HTR-8/SVneo (cell line): ENCODE measurements around the gene RICTOR.

Source experiments
- DNase-seq: peaks from one replicate; pipeline ENCODE4 v3.0.0; 2011; ENCODE audit warnings: low spot score, mixed read lengths; ENCODE audit not compliant: insufficient read length
- FAIRE-seq: peaks from 2 replicates; lab custom pipeline; 2011; peaks lifted over from hg19 to GRCh38; lab: Jason Lieb, UNC

Gene RICTOR

DNA sequence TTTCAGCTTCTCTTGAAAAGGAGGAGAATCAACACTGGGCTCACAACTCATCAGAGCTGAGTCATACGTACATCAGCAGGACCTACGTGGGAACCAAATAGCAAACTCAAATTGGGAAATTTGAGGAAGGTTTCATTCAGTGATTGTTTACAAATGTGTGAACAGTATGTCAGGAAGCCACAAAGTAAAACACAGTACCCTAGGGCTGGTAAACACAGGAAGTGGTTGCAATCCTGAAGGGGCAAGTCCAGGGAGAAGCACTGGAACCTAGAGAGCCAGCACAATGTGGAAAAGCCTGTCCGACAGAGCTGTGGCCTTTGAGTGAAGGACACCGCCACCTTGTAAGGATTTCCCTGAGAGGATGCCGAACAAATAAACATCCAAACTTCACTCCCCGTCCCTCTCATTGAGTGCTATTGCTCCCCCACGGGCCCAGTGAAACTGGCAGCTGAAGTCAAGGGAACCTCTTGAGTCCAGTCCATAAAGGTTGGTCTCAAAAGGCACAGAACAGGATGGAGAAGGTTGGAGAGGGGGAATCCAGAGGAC lies 26.7 kb upstream of the RICTOR start:
- FAIRE-seq (peak; percentile 90), DNase-seq (peak; percentile 80)

DNA sequence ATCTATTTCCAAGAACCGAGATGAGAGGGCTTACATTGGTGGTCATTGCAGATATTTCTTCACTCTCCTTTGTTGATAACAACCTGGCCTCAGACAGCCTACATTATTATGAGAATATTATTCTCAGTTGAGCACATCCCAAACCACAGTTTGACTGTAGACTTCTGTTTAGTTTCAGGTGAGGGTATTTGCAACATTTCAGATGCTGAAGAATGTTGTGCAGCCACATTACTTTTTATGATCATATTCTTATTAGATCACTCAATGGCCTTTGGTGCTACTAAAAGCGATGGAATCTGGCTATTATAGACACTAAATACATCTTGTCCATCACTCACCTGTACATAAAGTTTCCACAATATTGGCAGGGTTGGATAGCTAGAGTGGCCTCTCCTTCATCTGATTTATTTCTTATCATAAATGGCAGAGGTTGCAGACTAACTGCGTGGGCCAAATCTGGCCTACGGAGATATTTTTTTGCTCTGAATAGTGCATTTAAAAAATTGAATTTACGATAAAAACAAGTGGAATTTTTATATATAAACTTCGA lies 26.2 kb upstream of the RICTOR start:
- DNase-seq (no peak), FAIRE-seq (no peak)

DNA sequence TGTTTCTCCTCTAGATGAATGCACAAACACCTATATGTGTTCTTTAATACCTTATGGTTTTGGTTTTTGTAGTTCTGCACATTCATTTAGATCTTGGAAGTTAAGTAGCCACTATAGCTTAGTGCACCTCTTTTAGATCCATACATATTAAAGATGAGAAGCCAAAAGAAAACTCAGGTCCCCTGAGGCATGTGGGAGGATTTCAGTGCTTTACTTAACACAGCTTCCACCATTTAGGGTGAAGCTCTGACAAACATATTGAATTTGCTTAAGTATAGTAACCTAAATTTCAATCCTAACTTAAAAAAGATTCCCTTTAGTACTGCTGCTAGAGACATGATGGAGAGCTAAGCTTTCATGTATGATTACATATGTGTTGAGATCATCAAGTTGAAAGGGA lies 25.6 kb upstream of the RICTOR start:
- no peak for DNase-seq
- no peak for FAIRE-seq

DNA sequence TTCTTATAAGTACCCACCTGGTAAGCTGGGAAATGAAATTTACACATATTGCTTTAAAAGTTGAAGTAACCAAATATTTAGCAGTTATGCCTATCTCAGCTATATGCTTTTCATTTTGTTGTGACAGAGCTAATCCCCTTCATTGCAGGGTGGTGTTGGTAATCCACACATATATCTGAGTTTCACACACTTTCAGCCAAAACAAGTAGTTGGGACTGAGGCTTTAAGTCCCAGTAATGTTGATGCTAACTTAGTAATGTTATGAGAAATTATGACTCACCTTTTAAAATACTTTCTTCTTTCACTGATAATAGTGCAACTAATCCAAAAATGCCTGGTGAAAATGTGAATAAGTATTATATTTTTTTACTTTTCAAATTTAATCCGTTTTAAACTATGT lies 19.2 kb upstream of the RICTOR start:
- FAIRE-seq (peak; percentile 31), DNase-seq (no peak)

DNA sequence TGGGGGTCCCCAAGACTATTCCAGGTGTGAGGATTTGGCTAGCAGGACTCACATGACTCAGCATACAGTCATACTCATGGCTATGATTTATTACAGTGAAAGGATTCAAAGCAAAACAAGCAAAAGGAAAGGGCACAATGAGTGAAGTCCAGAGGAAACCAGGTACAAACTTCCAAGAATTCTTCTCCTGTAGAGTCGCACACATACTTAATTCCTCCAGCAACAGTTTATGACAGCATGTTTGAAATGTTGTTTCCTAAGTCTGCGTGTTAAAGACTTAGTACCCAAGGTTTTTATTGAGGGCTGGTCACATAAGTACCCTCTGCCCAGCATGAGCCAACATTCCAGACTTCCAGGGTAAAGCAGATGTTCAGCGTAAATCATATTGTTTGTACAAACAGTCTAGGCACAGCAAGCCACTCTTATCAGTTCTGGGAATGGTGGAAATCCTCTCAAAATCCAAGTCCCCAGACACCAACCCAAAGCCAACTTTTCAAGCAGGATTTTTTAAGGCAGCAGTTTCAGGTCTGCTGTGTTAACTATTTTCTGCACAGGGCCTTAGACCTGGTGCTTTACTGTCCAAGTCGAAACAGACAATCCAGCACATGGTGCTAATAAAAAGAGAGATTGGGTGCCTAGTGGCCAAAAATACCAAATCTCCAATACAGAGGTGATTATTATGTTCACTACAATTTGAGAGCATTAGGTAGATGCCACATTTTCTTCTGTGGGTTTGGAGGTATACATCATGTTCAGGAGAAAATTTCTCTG lies 18.6 kb upstream of the RICTOR start:
- FAIRE-seq (peak; percentile 90), DNase-seq (no peak)

DNA sequence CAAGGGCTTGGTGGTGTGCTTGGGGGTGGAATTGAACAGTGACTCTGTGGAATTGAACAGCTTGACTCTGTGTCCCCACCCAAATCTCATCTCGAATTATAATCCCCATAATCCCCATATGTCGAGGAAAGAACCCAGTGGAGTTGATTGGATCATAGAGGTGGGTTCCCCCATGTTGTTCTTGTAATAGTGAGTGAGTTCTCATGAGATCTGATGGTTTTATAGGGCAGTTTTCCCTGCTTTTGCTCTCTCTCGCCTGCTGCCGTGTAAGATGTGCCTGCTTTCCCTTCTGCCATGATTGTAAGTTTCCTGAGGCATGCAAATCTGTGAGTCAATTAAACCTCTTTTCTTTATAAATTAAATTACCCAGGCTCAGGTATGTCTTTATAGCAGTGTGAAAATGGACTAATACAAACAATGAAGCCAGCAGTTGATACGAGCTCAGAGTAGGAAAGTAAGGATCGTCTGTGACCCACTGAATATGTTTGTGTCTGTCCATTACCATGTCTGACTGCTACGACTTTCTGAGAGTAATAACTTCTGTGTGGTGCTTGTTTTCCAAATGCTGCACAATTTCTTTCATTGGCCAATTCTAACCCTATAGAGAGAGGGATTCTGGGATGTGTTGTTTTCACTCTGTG lies 17.9 kb upstream of the RICTOR start:
- FAIRE-seq (no peak), DNase-seq (no peak)

DNA sequence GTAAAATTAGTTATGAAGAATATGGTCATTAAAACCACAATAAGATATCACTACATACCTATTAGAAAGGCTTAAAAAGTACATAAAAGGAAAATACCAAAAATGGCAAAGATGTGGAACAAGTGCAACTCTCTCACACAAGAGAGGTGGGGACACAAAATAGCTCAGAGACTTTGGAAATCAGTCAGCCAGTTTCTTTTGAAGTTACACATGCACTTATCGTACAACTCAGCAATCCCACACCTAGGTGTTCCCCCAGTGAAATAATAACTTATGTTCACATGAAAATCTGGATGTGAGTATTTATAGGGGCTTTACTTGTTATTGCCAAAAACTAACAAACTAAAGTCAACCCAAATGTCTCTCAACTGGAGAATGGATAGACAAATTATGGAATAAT lies 9.8 kb upstream of the RICTOR start:
- FAIRE-seq (no peak), DNase-seq (no peak)

DNA sequence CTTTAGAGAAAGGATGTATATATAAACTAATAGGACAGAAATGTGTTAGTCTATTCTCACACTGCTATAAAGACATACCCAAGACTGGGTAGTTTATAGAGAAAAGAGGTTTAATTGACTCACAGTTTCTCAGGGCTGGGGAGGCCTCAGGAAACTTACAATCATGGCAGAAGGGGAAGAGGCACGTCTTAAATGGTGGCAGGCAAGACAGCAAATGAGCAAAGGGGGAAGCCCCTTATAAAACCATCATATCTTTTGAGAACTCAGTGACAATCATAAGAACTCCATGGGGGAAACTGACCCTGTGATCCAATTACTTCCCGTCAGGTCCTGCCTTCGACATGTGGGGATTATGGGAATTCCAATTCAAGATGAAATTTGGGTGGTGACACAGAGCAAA lies 8.8 kb upstream of the RICTOR start:
- no peak for DNase-seq
- no peak for FAIRE-seq

DNA sequence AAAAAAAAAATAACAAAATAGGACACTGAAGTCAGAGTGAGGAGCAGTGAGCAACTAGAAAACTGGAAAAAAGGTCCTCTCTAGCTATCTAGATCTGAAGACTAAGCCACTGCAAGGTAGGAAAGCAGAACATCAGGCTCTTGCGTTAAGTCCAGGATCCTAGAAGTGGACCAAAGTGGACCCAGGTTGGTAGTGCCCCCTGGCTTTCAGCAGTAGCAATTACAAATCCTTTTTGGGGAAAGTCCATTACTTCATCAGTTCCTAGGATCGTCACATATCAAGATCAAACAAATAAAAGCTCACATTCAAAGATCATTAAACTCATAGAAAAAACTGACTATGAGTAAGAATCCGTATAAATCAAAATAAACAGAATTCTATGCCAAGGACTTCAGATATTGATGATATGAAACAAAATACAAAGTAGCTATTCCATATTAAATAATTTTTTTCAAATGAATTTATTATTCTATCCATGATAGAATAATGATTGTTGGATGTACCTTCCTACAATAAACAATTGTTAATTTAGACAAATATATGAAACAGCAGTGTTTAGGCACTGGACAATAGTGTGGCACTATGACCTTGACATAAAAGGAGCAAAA lies 6.5 kb upstream of the RICTOR start:
- FAIRE-seq (peak; percentile 28), DNase-seq (peak; percentile 56)

DNA sequence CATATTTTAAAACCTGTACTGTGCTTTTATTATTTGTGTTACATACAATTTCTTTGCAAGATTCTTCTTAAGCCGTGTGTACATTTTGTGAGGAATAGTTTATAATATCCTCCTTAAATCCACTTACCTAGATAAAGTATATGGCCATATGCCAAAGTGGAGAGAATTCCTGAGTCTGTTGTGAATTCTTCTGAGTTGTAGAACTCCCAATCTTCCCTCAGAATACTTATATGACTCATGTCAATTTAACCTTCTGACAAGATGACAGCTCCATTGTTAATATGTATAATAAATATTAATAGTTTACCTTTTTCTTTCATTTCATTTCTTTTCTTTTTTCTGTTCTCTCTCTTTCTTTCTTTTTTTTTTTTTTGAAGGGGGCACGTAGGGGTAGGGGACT lies 6.0 kb upstream of the RICTOR start:
- no peak for FAIRE-seq

DNA sequence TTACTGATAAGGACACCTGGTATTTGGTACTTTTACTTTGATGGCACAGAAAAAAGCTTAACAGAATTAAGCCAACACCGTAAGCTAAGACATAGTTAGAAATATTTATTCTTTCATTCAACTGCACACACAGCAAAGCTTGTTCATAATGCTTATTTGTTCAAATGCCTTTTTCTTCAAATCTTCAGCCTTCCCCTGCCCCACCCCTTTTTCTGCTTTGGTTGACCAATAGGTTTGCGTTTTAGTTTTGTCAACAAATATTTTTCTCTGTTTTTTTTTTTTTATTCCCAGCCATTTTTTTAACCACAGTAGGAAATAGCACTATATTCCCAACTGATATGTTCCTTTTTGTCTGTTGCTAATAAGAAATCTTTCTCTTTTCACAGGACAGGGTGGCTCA lies 4.9 kb upstream of the RICTOR start:
- DNase-seq (no peak), FAIRE-seq (no peak)

More for the DNA sequence above, 6.0 kb upstream of the RICTOR start:
- DNase-seq, result no peak

DNA sequence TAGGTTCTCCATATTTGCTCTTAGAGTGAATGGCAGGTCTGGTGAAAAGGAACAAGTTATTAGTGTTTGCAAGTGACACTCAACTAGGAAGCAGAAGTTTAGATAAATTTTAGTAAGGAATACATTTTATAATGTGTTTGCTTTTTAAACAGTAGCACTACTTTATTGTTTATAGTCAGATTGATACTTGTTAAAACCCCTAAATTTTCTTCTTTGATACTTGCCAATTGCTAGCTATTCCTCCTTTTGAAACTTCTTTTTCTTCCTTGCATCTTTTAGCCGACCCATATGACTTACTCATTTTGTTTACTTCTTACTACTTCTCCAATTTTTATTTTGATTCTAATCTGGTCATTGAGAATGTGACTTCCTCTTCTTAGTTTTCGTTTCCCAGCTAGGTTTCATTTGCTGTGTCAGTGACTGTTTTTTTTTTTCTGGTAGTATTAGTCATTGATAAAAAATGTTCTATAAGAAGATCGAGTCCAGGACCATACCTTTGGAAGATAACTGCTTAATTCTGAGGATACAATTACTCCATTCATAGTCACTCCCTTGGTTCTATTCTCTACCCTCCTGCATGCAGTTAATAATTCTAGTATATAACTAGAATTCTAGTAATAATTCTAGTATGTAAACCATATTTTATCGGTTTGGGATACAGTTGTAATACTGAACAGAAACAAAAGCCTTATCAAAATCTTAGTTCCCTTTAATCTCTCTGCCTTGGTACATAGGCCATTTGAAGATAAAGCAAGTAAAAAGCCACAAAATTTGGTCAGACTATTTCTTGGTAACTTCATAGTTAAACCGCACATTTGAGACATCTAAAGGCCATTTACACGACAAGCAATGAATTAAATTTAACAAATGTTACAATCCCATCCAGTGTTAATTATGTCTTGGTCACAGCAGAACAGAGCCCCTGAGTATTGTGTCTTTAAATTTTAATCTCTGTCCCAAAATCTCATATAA lies 2.8 kb upstream of the RICTOR start:
- FAIRE-seq (no peak), DNase-seq (peak; percentile 67)

DNA sequence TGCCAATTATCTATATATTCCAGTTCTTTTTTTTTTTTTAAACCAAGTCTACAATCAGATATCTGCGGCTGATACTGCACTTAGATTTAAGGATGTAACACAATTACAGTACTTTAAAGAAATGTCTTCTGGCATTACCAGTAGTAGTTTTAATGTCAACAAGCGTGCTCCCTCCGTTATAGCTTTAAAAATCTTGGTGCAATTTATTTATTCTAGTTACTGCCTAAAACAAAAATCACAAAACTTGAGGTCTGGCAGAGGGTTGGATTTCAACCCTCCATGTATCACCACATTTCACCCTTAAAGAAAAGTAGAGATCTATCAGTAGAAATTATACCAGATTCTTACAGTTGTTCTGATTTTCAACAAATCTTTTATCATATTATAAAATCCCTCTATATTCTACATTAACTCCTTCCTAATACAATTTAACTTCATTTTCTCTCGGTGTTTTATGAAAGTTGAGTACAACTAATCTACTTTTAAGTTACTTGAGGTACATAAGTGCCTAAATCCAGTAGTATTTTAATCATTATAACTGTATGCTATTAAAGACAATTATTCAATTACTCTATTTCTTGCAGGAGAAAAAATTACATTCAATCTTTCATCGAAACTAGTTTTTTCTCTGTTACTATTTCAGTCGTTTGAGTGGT lies 2.0 kb upstream of the RICTOR start:
- DNase-seq (no peak), FAIRE-seq (no peak)

DNA sequence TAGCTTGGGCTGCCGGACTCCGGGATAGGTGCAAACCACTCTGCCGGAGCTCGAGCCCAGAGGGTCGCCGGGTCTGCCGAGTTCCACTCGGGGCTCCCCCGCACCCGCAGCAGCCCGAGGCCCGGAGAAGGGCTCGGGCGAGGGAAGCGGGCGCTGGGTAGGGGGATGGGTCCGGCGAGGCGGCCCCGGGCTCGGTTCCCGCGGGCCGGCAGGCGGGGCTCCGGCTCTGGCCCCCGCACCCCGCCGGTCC lies 507 bp downstream of the RICTOR start:
- no peak for DNase-seq
- no peak for FAIRE-seq

DNA sequence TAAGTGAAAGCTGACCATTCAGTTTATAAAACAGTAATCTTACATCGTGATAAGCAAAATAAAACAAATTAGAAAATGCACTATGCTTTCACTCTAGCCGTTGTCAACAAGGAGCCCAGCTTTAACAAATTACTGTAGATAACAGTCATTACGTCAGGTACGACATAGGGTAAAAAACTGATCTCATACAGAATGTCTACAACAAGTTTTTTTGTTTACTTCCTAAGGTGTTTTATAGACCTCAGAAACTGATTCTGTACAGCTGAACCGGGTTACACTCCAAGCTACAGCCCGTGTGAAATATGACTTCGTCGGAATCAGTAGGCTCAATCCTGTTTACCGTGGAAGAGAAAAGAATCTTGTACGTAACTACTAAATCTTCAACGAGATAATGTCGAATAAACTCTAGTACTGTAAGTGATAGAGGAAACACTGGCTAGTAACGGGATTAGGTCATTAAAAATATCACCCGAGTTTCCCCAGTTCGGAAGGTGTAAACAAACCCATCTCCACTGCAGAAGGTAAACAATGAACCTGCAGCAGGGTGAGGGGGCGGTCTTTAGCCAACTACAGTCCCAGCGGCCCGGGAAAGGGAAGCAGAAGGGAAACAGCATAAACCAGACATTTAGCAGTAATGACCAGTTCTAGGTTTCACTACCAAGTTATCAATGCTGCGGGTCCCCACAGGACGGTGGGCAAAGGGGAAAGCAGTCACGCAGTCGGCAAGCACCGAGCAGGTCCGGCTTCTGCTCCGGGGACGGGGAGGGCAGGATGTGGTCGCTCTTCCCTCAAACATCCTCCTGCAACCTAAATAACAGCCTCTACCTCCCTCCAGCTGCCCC lies 1.1 kb downstream of the RICTOR start:
- peak; percentile 62 for FAIRE-seq
- DNase-seq, result peak; percentile 61

DNA sequence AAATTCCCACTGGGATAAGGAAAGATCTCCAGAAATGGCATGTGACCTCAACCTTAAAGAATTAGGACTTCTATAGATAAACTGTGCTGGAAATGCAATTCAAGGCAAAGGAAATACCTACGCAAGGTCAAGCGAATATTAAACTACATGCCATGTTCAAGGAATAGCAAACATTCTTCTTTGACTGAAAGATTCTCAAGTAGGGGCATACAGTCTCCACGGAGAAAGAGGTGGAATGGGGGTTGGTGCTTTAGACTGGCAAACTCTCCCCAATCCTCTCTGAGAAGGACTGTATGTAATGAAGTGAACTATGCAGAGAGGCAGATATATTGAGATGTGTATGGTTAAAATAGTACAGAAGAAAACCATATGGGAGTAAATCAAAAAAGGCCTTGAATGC lies 6.1 kb downstream of the RICTOR start:
- FAIRE-seq (no peak), DNase-seq (no peak)

DNA sequence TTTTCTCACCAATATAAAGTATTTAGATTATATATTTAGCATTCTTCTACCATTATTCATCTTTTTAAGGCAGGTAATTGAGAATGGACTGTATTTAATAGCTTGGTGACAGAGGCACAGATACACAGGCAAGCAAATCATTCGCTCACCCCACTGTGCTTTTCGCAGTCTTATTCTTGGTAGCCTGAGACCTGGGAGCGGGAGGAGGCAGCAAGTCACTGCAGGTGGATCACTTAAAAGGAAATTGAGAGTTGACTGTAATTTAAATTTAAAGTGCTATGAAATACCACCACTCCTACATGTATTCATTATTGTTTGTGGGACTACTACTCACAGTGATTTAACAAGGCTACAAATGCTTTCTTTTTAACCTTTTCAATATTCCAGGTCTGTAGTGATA lies 9.7 kb downstream of the RICTOR start:
- FAIRE-seq (no peak), DNase-seq (no peak)

DNA sequence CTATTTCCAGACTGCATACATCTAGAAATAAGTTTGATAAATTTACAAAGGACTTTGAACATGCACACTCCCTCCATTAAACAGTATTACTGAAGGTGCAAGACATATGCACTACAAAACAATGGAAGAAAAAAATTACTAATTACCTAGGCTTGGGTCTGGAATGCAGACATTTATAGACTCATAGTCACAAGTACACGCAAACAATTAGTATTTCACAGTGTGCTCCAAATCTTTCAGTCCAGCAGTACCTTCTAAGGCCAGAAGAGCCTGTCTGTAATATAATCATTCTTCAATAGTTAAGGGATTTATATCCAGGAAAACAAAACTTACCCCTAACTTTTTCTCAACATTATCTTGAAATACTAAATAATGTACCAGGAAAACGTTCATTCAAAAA lies 11.2 kb downstream of the RICTOR start:
- DNase-seq (no peak), FAIRE-seq (no peak)

DNA sequence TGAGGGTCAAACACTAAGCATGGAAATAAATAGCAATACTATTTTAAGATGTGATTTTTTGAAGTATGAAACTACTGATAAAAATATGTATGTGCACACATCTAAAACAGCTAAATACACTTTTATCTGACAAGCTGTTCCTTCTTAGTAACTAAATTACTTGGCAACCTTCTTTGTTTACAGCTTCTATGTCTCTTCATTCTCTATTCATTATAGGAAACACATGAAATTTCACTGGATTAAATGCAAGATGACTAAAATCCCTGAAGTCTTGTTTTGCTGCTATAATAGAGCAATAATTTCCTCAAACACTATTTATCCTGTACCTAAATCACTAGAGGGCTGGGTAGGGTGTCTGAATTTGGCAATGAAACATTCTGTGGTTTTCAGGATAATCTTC lies 11.7 kb downstream of the RICTOR start:
- no peak for DNase-seq
- FAIRE-seq, result no peak
